ENCODE results near the gene TTLL9. TPM values are rescaled to one million over a fixed set of nuclear protein-coding genes. Genes with fewer than 3 reads are reported as not detected.
A peak's percentile ranks its signal among the peaks of the same experiment; 100 is the strongest.

Gene TTLL9
- total RNA-seq, 1 donor from 2014 or later = not detected

DNA sequence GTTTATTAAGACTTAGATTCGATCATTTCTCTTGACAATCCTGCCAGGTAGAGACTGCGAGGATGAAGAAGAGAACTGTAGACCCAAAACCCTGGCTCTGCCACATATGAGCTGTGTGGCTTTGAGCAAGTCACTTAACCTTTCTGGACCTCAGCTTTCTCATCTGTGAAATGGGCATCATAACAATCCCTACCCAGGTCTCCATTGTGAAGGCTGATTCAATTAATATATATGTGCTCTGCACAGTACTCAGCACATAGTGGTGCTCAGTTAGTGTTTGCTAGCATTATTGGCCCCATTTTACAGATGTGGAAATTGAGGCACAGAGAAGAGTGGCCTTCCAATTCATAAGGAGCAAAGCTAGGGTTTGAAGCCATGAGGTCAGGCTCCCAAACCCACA is 105.4 kb downstream of the TTLL9 start:
- no peak for DNase-seq (ENCODE audit: low read depth in 2 of 2)

DNA sequence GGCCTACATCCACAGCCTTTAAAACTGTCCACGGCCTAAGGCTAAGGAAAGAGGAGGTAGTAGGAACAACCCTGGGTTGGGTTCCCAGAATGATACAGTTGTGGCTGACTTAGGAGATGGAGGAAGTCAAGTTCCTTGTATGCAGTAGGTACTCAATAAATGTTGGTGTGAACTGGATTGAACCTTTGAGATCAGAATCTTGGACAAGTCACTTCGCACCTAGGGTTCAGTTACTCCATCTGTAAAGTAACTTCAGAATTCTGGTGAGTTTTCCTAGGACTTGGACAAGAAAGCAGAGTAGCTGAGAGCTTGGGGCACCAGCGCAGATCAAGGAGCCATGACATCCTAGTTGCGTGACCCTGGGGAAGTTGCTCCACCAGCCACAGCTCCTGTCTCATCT is 106.6 kb downstream of the TTLL9 start:
- DNase-seq (ENCODE audit: low read depth in 2 of 2) = no peak

DNA sequence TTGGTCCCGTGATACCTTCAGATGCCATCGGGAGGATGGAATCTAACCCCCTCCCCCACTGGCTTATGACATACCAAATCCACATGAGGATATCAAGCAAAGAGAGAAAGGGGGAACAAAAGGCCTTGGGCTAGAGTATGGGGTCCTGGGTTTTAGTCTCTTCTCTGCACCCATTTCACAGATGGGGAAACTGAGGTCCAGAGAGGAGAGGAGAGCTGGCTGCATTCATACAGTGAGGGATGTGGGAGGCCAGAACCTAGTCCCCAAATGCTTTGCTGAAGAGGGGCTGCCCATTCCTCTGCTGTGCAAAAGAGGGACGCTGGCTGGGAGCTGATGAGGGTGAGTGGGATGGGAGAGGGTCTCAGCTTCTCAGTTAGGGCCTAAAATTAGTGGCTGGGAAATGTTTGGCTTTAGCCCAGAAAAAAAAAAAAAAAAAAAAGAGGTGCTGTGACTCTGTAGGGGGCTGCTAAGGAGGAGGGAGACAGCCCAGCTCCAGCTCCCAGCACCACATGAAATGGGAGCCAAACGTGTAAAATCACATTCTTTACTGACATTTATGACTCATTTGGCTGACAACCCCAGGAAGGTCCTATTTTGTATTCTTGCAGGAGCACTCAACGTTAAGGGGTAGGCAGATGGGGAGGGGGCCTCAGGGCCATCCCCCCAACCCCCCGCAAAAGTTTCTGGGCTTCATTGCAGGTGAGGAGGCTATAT is 109.4 kb downstream of the TTLL9 start:
- DNase-seq (ENCODE audit: low read depth in 2 of 2) = no peak

DNA sequence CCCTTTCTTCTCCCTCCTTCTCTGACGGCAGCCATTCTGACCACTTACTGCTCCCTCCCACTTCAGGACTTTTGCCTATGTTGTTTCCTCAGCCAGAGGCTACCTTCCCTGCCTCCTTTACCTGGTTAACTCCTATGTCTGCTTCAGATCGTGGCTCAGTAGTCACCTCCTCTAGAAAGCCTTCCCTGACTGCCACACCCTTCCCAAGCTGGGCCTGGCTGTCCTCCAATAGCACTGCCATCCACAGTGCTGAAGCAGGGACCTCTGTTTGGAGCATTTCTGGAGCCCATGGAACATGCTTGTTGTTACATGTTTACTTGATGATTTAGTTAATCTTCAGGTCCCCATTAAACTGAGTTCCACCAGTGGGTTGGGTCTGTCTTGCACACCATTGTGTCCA is 111.3 kb downstream of the TTLL9 start:
- no peak for DNase-seq (ENCODE audit: low read depth in 2 of 2)

DNA sequence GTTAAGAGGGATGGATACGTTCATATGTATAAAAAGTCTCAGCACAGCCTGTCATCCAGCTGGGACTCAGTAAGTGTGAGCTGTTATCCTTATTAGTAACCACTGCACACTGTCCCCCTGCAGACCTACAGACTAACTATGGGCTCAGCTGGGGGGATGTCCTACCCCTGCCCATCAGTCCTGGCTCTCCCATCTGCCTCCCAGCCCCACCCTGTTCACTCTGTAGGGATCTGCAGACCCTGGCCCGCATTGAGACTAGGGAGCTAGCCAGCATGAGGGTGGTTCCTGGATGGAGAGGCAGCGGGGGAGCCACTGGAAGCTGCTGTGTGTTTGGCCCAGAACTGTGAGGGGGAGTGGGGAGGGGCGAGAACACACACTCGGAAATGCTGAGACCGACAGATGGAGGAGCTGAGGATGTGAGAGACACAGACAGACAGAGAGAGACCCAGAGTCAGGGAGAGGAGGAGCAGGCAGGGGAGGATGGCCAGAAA is 114.6 kb downstream of the TTLL9 start:
- no peak for DNase-seq (ENCODE audit: low read depth in 2 of 2)

DNA sequence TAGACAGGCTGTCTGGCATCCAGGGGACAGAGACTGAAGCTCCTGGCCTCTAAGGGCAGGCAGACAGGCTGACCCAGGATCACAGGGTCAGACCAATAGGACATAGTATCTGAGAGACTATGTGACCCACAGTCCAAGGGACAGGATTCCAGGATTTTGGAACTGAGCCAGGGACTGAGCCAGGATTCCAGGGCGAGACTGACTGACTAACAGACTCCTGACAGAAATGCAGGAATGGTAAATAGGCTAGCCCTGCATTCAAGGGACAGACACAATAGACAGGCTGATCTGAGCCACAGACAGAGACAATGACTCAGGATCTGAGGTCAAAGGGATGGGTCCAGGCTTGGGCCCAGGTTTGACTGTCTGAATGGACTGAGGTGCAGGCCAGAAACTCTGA is 117.3 kb downstream of the TTLL9 start:
- DNase-seq (ENCODE audit: low read depth in 2 of 2) = peak; percentile 69 to 83

DNA sequence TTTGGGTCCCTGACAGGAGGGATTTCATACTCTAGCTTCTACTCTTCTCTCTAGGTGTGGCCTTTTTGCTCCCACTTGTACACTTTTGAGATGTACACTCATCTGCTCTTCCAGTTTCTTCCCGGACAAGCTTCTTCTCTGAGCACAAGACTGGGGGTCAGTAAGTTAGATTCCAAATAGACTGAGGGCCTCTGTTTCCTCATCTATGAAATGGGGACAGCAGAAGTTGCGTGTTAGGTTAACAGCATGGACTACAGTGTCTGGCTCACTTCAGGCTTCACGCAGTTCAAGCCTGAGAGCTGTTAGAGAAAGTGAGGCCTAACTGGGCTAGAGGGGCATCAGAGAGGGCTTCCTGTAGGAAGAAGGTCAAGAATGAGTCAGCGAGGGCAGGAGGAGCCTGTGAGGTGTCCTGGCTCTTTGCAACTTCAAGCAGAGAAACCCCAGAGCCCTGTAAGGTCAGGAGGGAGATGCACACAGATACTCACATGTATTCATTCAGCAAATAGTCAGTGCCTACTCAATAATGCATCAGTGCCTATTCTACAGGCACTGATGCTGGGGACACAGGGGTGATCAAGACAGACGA is 118.1 kb downstream of the TTLL9 start:
- peak in 1 of 2 donors; percentile 25 for DNase-seq (ENCODE audit: low read depth in 2 of 2)

DNA sequence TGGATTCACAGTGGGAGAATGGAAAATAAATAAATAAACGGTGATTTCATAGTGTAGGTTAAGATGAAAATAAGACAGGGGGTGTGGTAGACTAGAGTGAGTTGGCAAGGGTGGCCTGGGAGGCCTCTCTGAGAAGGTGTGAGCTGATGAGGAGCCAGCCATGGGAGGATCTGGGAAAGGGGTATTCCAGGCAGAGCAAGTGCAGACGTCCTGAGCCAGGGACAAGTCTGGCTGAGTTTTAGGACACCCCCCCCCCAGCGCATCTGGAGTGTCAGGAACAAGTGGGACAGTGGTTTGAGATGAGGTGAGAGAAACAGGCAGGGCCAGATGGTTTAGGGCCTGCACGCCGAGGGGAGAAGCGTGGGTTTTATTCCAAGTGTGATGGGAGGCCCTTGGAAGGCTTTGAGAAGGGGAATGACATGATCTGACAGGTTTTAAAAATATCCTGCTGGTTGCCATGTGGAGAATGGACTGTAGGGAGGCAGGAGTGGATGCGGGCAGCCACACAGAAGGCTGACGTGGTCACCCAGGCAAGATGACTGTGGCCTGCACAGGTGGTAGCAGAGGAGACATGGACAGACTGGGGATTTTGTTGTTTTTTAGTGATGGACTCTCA is 118.7 kb downstream of the TTLL9 start:
- no peak for DNase-seq (ENCODE audit: low read depth in 2 of 2)

DNA sequence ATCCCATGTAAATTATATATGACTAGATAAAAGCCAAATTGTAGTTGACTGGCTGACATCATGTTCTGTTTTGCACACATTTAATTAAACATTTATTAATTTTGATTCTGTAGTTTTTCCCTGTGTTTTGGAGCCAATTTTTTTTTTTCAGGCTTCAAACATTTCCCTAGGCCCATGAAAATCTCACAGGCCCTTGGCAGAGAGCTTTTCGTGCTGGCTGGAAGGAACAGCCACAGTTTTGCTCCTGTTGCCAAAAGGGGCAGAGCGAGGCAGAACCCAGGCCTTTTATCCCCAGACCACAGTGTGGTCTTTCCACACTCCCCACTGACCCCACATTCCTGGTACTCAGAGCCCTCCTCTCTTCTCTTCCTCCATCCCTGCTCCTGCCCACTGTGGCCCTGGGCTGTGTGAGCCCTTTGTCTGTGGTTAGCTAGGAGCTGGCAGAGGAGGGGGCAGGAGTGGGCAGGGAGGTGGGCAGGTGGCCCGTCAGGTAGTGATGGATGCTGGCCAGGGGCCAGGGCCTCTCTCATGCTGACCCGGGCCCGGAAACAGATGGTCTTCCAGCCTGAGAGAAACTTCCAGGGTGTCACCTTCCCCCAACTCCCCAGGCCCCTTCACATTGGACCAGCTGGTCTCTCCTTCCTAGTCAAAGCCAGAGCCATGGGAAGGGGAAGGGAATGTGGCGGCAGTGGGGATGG is 120.4 kb downstream of the TTLL9 start:
- no peak for DNase-seq (ENCODE audit: low read depth in 2 of 2)

DNA sequence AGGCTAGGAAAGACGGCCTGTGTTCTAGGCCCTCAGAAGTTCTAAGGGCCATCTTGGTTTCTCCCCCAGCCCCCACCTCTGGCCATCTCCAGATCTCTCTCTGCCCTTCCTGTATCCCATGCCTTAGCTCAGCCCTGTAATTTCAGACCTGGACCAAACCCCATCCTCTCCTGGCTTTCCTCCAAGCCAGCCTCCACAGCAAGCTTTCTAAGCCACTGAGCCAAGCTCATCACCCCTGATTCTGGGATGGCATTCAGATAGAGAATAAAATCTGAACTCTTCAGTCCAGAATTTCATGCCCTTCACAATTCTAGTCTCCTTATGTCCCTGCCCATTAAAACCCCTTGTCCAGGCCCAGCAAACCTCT is 120.9 kb downstream of the TTLL9 start:
- DNase-seq (ENCODE audit: low read depth in 2 of 2) = no peak

DNA sequence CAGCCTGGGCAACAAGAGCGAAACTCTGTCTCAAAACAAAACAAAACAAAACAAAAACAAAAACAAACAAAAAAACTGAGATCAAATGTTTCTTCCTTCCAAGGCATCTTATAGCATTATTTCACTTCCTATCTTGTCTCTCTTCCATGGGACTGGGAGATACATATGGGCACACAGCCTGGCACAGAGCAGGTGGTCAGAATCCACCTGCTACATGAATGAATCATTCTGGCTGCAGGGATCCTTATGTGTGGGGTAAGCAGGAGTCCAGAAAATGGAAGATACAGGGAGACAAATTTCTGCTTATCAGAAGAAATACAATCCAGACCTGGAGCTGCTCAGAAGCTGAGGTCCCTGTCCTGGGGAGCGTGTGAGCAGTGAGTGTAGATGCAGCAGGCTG is 121.7 kb downstream of the TTLL9 start:
- DNase-seq (ENCODE audit: low read depth in 2 of 2) = no peak

Other genes with a start within 250 kb of the TTLL9 start
- gene COX4I2, start 232.7 kb upstream of the TTLL9 start, total RNA-seq = not detected in 2 replicates
- 38.1 and 38.6 TPM in 2 replicates for gene BCL2L1, start 147.8 kb upstream of the TTLL9 start, total RNA-seq
- 12.9 and 28.5 TPM in 2 replicates for gene TPX2, start 131.3 kb upstream of the TTLL9 start, total RNA-seq
- gene MYLK2, start 51.3 kb upstream of the TTLL9 start, total RNA-seq = 14.5 and 42.1 TPM in 2 replicates
- 0.39 and 0.76 TPM in 2 replicates for gene FOXS1, start 25.0 kb upstream of the TTLL9 start, total RNA-seq
- 0.26 and 1.5 TPM in 2 replicates for gene DUSP15, start 107 bp upstream of the TTLL9 start, total RNA-seq
- gene PDRG1, start 81.4 kb downstream of the TTLL9 start, total RNA-seq = 3.2 and 5.7 TPM in 2 replicates
- not detected in 2 replicates for gene XKR7, start 97.5 kb downstream of the TTLL9 start, total RNA-seq
- gene CCM2L, start 139.8 kb downstream of the TTLL9 start, total RNA-seq = 17.3 and 27.6 TPM in 2 replicates
- gene HCK, start 181.6 kb downstream of the TTLL9 start, total RNA-seq = not detected in 2 replicates
- 16.7 and 27.3 TPM in 2 replicates for gene TM9SF4, start 239.1 kb downstream of the TTLL9 start, total RNA-seq